ENCODE measurements around the gene SPATA13.

- TF ChIP-seq CTCF (IDR thresholded peaks at IDR 0.05; ENCODE audit: low read depth, low read length) (no peak), EZH2phosphoT487 (IDR thresholded peaks at IDR 0.05; ENCODE audit: low read depth) (no peak)
Measured at GRCh38 chr13:24115671-24116070, 44.8 kb upstream of the SPATA13 start.

All from OCI-LY3 (cell line).